GM12873 (cell line): ENCODE results near the gene DLGAP3.

ENCODE experiments used
- TF ChIP-seq, protein P1 (sequence below): IDR thresholded peaks from 2 replicates; pipeline ENCODE4 v1.5.1; 2012; ENCODE audit warnings: low read depth, mild to moderate bottlenecking, moderate library complexity, low read length, control low read depth; ENCODE audit not compliant: insufficient read depth; ENCODE audit errors: missing control alignments

DLGAP3 gene

DNA sequence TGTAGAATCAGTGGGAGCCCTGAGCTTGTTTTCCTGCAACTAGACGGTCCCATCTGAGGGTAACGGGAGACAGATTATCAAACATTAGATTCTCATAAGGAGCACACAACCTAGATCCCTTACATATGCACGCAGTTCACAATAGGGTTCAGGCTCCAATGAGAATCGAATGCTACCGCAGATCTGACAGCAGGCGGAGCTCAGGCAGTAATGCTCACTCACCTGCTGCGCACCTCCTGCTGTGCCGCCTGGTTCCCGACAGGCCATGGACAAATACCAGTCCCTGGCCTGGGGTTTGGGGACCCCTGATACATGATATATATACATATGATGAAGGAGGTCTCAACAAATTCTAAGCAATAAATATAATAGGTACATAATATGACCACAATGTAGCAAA is 50.2 kb downstream of the DLGAP3 start:
- TF ChIP-seq, protein P1, sequence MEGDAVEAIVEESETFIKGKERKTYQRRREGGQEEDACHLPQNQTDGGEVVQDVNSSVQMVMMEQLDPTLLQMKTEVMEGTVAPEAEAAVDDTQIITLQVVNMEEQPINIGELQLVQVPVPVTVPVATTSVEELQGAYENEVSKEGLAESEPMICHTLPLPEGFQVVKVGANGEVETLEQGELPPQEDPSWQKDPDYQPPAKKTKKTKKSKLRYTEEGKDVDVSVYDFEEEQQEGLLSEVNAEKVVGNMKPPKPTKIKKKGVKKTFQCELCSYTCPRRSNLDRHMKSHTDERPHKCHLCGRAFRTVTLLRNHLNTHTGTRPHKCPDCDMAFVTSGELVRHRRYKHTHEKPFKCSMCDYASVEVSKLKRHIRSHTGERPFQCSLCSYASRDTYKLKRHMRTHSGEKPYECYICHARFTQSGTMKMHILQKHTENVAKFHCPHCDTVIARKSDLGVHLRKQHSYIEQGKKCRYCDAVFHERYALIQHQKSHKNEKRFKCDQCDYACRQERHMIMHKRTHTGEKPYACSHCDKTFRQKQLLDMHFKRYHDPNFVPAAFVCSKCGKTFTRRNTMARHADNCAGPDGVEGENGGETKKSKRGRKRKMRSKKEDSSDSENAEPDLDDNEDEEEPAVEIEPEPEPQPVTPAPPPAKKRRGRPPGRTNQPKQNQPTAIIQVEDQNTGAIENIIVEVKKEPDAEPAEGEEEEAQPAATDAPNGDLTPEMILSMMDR = no peak

DNA sequence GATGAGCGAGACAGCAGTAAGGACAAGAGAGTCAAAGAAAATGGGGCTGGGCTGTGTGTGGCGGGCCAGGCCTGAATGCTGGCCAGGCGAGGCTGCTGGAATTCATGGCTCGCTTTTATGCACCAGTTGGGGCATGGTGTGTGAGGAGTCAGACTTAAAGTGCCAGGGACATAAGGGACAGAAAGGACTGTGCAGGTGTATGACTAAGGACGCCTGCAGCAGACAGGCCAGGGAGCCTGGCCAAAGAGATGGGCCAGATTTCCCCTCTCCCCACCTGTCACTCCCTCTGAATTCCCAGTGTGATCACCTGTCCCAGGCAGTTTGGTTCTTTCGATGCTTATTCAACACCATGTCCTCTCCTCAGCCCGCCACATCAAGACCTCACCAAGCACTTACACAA is 53.0 kb downstream of the DLGAP3 start:
- TF ChIP-seq, protein P1 = no peak

DNA sequence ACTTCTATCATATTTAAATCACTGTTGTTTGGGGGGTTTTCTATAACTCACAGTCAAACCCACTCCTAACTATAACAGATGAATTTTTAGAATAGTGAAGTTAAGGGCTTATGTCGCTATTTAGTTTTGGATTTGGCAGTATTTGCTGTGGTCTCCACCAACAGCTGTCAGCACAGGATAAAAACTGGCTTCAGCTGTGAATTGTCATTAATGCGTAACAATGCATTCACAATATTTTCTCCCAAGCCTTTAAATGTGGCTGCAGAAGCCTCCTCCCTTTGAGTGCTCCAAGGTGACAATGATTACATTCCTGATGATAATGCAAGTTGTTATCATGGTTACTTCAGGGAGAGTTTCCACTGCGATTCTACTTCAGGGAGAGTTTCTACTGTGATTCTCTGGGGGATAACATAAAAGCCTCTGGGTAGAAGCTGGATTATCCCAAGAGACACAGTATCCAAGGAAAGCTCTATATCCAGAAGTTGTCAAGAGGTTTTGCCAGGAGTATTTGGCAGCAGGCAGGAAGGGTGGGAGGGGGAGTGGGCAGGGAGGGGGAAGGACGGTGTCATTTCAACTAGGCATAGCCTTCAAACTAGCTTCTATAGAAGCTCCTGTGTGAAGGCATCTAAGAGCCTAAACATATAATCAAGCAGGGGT is 55.0 kb downstream of the DLGAP3 start:
- TF ChIP-seq, protein P1 = no peak

DNA sequence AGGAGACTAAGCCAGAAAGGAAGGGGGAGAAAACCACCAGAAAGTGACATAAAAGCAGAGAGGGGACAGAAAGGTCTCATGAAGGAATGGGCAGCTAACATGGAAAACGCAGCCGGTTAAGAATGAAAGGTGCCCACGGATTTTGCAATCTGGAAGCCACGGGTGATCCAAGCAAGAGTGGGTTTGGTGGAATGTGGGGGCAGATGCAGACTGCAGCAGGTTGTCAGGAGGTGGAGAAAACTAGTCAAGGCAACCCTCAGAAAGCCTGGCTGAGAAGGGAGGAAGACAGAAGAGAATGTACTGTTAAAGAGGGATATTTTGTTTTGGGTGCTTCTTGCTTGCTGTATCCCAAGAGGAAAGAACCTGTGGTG is 57.3 kb downstream of the DLGAP3 start:
- TF ChIP-seq, protein P1 = no peak

DNA sequence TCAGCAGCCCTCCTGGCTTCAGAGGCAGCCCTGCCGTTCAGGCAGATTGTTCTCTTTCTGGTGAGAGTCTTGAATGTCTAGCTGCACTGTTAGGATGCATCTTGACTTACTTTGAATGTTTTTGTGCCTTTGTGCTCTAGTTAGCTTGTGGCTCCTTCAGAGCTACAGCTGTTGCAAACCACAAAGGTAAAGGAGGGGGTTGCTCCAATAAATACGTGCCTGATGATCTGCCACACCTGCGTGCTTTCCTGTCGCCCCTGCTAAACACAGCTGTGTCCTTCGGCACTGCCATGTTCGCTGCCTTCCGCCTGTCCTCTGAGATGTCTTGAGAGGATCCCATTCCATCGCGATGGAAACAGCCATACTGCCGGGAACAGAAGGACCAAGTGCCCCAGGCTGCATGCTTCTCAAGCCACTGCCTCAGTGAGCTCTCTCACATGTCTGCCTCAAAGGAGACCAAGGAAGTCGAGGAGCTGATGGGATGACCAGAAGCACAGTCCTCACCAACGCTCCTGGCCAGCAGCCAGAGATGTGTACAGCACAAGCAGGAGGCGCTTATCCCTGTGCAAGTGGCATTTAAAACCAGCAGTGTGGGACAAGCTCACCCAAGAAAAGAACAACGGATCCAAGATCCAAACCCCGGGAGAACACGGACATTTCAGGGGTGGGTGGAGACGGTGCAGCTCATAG is 57.9 kb downstream of the DLGAP3 start:
- TF ChIP-seq, protein P1 = no peak

DNA sequence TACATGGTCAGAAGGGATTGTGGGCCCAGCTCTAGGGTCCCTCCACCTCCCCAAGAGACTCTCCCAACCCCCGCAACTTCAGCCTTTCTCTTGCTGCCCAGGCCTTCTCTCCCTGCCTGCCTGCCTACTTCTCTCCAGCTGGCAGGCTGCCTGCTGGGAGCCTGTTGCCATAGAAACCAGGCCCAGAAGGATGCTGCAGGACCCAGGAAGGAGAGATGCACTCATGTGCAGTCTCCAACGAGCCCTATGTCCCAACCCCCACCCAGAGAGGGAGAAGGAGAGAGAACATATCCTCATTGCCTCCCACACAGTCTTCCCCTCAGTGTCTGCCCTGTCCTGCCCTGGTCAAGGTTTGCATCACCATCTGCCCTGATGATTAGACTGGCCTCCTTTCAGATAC is 59.1 kb downstream of the DLGAP3 start:
- TF ChIP-seq, protein P1 = no peak

DNA sequence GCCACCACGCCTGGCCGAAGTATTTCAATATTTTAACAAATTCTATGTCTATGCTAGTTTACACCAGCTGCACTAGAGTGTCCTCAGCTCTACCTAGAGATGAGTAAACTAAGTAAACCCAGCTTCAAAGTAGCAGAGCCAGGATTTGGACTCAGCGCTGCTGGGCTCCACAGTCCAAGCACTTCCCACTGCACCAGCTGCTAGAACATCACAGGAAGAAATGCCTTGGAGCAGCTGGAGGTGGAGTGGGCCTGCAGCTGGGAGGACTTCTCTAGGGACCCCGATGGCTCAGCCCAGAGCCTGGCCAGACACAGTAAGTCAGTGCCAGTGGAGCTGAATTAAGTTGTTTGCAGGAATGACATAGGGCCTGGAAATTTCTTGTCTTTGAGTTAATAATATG is 59.7 kb downstream of the DLGAP3 start:
- TF ChIP-seq, protein P1 = no peak
